ENCODE results near the gene IL4R.
A peak's percentile ranks its signal among the peaks of the same experiment; 100 is the strongest.
"Not testable (repeated sequence)": the region's sequence is repeated elsewhere in the genome, so short reads cannot be mapped to it uniquely, and the experiment has no call there.

IL4R gene

DNA sequence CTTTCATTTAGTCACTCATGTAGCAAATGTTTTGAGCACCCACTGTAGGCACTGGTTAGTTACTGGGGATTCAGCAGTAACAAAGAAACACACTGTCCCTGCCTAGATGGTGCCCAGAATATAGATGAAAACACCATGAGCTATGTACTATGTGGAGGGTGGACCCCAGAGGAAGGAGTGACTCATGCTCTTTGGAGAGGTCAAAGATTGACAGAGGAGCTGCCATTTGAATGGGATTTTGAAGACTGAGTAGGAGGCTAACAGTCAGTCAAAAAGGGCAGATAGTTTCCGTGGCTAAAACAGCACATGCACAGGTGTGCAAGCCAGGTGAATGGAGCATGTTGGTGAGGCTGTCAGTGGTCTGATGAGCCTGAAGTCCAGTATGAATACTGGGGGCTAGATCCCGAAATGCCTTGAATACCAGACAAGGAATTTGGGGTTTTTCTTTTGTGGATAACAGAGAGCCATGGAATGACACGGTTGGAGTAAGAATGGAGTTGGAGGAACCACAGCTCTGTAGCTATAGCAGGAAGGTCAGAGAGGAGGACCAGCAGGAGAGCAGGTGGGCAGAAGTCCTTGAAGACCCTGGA lies 94.3 kb downstream of the IL4R start:
- DNase-seq, result peak; percentile 47 to 60

DNA sequence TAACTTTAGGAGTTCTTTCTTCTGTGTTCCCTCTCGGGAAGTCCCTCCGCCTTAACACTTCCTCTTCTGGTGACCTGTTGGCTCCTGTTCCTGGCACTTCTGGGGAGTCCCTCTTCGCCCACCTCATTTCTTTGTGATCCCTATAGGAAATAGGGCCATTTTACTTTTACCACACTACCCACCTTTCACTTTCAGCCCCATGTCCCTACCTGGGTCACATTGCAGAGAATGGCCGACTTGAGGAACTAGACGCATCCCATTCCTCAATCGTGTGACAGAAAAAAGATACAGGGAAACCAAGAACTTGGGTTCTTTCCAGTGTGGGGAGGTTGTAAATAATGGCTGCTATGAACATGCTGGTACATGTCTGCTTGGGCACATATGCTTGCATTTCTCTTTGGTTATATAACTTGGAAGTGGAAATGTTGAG lies 94.8 kb downstream of the IL4R start:
- DNase-seq, result peak; percentile 49 to 91

DNA sequence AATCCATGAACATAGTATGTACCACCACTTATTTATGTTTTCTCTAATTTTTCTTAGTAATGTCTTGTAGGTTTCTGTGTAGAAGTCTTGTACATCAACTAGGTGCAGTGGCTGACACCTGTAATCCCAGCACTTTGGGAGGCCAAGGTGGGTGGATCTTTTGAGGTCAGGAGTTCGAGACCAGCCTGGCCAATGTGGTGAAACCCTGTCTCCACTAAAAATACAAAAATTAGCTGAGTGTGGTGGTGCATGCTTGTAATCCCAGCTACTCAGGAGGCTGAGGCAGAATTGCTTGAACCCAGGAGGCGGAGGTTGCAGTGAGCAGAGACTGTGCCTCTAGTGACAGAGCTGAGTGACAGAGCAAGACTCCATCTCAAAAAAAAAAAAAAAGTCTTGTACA lies 96.2 kb downstream of the IL4R start:
- DNase-seq, result not testable (repeated sequence)

- DNase-seq, result peak; percentile 56 to 70
These were observed 97.0 kb downstream of the IL4R start for GRCh38 chr16:27410761-27411160.

GRCh38 chr16:27413956-27414355 lies 100.2 kb downstream of the IL4R start:
- peak; percentile 31 to 40 for DNase-seq
